Astrocyte (in vitro differentiated cells and primary cell): Measurements from ENCODE around the gene CASK. TPM values are rescaled to one million over a fixed set of nuclear protein-coding genes. Genes with fewer than 3 reads are reported as not detected.

Experiments used
- DNase-seq: peaks from one replicate; pipeline ENCODE4 v3.0.0-alpha.2; 2010; ENCODE audit warnings: low read depth
- FAIRE-seq: peaks from 2 replicates; lab custom pipeline; 2011; peaks lifted over from hg19 to GRCh38; lab: Jason Lieb, UNC
- H2AFZ ChIP-seq: 2 replicates; pipeline ENCODE4 v1.6.0; 2012; ENCODE audit warnings: low read depth, low read length, inconsistent platforms
- H3K27ac ChIP-seq: 2 replicates; pipeline ENCODE4 v1.5.1; 2011; ENCODE audit warnings: low read depth, low read length, inconsistent platforms
- H3K27me3 ChIP-seq: 2 replicates; pipeline ENCODE4 v1.6.0; 2011; ENCODE audit warnings: low read length, inconsistent platforms; ENCODE audit not compliant: insufficient read depth
- H3K36me3 ChIP-seq: 2 replicates; pipeline ENCODE4 v1.5.1; 2011; ENCODE audit warnings: low read length, inconsistent platforms; ENCODE audit not compliant: insufficient read depth
- H3K4me1 ChIP-seq: 2 replicates; pipeline ENCODE4 v1.5.1; 2011; ENCODE audit warnings: low read length, inconsistent platforms; ENCODE audit not compliant: insufficient read depth
- H3K4me2 ChIP-seq: 2 replicates; pipeline ENCODE4 v1.6.0; 2012; ENCODE audit warnings: low read length, inconsistent platforms
- H3K4me3 ChIP-seq: 2 replicates; pipeline ENCODE4 v1.5.1; 2011; ENCODE audit warnings: low read depth, mild to moderate bottlenecking, low read length, inconsistent platforms; ENCODE audit not compliant: insufficient read depth
- H3K79me2 ChIP-seq: 2 replicates; pipeline ENCODE4 v1.6.0; 2012; ENCODE audit warnings: mild to moderate bottlenecking, low read length, inconsistent platforms; ENCODE audit not compliant: insufficient read depth
- H3K9ac ChIP-seq: 2 replicates; pipeline ENCODE4 v1.6.0; 2012; ENCODE audit warnings: mild to moderate bottlenecking, low read length, inconsistent platforms
- H3K9me3 ChIP-seq: 2 replicates; pipeline ENCODE4 v1.5.1; 2012; ENCODE audit warnings: low read depth, mild to moderate bottlenecking, low read length, inconsistent platforms; ENCODE audit not compliant: insufficient read depth
- H4K20me1 ChIP-seq: 2 replicates; pipeline ENCODE4 v1.6.0; 2012; ENCODE audit warnings: low read length, inconsistent platforms; ENCODE audit not compliant: insufficient read depth
- H3K27ac Mint-ChIP-seq: one replicate; pipeline ENCODE4 v1.8.0; 2021; ENCODE audit warnings: mild to moderate bottlenecking, mixed read lengths; ENCODE audit not compliant: unreplicated experiment
- H3K27me3 Mint-ChIP-seq: one replicate; pipeline ENCODE4 v1.8.0; 2021; ENCODE audit warnings: low read depth, mixed read lengths; ENCODE audit not compliant: unreplicated experiment
- H3K36me3 Mint-ChIP-seq: one replicate; pipeline ENCODE4 v1.8.0; 2021; ENCODE audit warnings: low read depth, mixed read lengths; ENCODE audit not compliant: unreplicated experiment
- H3K4me1 Mint-ChIP-seq: one replicate; pipeline ENCODE4 v1.8.0; 2021; ENCODE audit warnings: low read depth, mixed read lengths; ENCODE audit not compliant: unreplicated experiment
- H3K4me3 Mint-ChIP-seq: one replicate; pipeline ENCODE4 v1.8.0; 2021; ENCODE audit warnings: mild to moderate bottlenecking, moderate library complexity, mixed read lengths; ENCODE audit not compliant: unreplicated experiment
- H3K9me3 Mint-ChIP-seq: one replicate; pipeline ENCODE4 v1.8.0; 2021; ENCODE audit warnings: mild to moderate bottlenecking, mixed read lengths; ENCODE audit not compliant: unreplicated experiment
- EZH2 ChIP-seq: IDR thresholded peaks from 2 replicates; pipeline ENCODE4 v1.6.1; 2012; ENCODE audit warnings: mild to moderate bottlenecking, low read length, inconsistent platforms; ENCODE audit not compliant: insufficient read depth
- total RNA-seq: library from RNA; stranded (reverse); gene quantifications from 2 replicates; pipeline ENCODE4 v1.2.1, GENCODE V29; 2021
- TF ChIP-seq, protein P1 (sequence below): IDR thresholded peaks from 2 replicates; pipeline ENCODE4 v1.5.1; 2011; ENCODE audit warnings: low read depth, mild to moderate bottlenecking, inconsistent platforms, low read length, moderate library complexity; ENCODE audit not compliant: insufficient read depth

CASK gene
- total RNA-seq, 1 donor from 2014 or later, result 99.3 TPM

- H3K79me2 ChIP-seq, result no peaks in the 10 kb centered on the region
- no peak overlapping the region for H2AFZ ChIP-seq
- Mint-ChIP-seq H3K9me3 (no peaks in the 10 kb centered on the region), H3K27ac (no peak overlapping the region), H3K27me3 (no peaks in the 10 kb centered on the region), H3K4me1 (peaks cover 9% of the 10 kb centered on the region), H3K36me3 (no peaks in the 10 kb centered on the region), H3K4me3 (no peak overlapping the region)
- H3K27ac ChIP-seq, result no peak overlapping the region
- no peaks in the 10 kb centered on the region for H3K27me3 ChIP-seq
- no peaks in the 10 kb centered on the region for H3K36me3 ChIP-seq
- TF ChIP-seq, protein P1, sequence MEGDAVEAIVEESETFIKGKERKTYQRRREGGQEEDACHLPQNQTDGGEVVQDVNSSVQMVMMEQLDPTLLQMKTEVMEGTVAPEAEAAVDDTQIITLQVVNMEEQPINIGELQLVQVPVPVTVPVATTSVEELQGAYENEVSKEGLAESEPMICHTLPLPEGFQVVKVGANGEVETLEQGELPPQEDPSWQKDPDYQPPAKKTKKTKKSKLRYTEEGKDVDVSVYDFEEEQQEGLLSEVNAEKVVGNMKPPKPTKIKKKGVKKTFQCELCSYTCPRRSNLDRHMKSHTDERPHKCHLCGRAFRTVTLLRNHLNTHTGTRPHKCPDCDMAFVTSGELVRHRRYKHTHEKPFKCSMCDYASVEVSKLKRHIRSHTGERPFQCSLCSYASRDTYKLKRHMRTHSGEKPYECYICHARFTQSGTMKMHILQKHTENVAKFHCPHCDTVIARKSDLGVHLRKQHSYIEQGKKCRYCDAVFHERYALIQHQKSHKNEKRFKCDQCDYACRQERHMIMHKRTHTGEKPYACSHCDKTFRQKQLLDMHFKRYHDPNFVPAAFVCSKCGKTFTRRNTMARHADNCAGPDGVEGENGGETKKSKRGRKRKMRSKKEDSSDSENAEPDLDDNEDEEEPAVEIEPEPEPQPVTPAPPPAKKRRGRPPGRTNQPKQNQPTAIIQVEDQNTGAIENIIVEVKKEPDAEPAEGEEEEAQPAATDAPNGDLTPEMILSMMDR, result no peak
- no peak for TF ChIP-seq EZH2
- H3K4me2 ChIP-seq, result no peak overlapping the region
- DNase-seq (no peak), FAIRE-seq (peak; percentile 20)
- peaks cover 8% of the 10 kb centered on the region for H3K4me1 ChIP-seq
- no peak overlapping the region for H3K9ac ChIP-seq
- peaks cover 4% of the 10 kb centered on the region for H4K20me1 ChIP-seq
- no peak overlapping the region for H3K4me3 ChIP-seq
- no peaks in the 10 kb centered on the region for H3K9me3 ChIP-seq
Measured at GRCh38 chrX:41779941-41780340, 143.4 kb downstream of the CASK start.

- FAIRE-seq, result peak; percentile 94
- H3K27ac ChIP-seq, result peak overlapping the region; percentile 89
- peak overlapping the region; percentile 69 for H3K4me2 ChIP-seq
Measured at GRCh38 chrX:41779030-41779564, 144.3 kb downstream of the CASK start.

DNA sequence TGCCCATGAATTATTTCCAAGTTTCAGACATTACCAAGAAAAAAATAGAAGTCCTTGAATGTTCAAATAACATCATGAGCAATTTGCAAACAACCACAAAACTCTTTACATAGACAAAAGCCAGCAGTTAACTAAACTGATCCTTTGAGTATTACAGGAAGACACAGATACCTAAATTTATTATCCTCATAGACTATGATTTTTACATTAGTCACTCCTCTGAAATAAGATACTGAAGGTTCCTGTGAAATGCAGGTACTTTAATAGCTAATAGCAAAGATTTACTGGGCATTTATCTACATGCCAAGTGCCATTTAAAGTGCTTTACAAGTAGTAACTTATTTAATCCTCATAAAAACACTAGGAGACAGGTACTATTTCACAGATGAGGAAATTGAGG, 161.7 kb downstream of the CASK start:
- Histone ChIP-seq H2AFZ (no peak overlapping the region), H3K4me1 (no peaks in the 10 kb centered on the region), H3K9ac (no peak overlapping the region), H3K36me3 (no peaks in the 10 kb centered on the region), H3K4me2 (no peak overlapping the region), H3K9me3 (no peaks in the 10 kb centered on the region), H3K27me3 (no peaks in the 10 kb centered on the region), H3K27ac (no peak overlapping the region), H3K79me2 (no peaks in the 10 kb centered on the region), H3K4me3 (no peak overlapping the region), H4K20me1 (no peaks in the 10 kb centered on the region)
- H3K27me3 Mint-ChIP-seq, result no peaks in the 10 kb centered on the region
- H3K4me3 Mint-ChIP-seq, result no peak overlapping the region
- H3K36me3 Mint-ChIP-seq, result no peaks in the 10 kb centered on the region
- H3K4me1 Mint-ChIP-seq, result peaks cover 12% of the 10 kb centered on the region
- H3K9me3 Mint-ChIP-seq, result no peaks in the 10 kb centered on the region
- H3K27ac Mint-ChIP-seq, result no peak overlapping the region
- FAIRE-seq (peak; percentile 93), DNase-seq (no peak)
- no peak for TF ChIP-seq EZH2
- TF ChIP-seq, protein P1, result no peak

More at GRCh38 chrX:41779030-41779564, 144.3 kb downstream of the CASK start:
- no peaks in the 10 kb centered on the region for H3K36me3 ChIP-seq
- H3K27me3 ChIP-seq, result no peaks in the 10 kb centered on the region
- H3K9me3 ChIP-seq, result no peaks in the 10 kb centered on the region
- H3K4me3 ChIP-seq, result no peak overlapping the region
- no peaks in the 10 kb centered on the region for H3K27me3 Mint-ChIP-seq
- peak overlapping the region; percentile 62 for H3K27ac Mint-ChIP-seq
- peak; percentile 71 for DNase-seq
- H2AFZ ChIP-seq, result no peak overlapping the region
- peaks cover 9% of the 10 kb centered on the region for H3K4me1 Mint-ChIP-seq
- peak overlapping the region; percentile 65 for H3K9ac ChIP-seq
- no peaks in the 10 kb centered on the region for H3K9me3 Mint-ChIP-seq
- H3K79me2 ChIP-seq, result no peaks in the 10 kb centered on the region
- no peak overlapping the region for H3K4me3 Mint-ChIP-seq
- H4K20me1 ChIP-seq, result peaks cover 4% of the 10 kb centered on the region
- no peak for TF ChIP-seq EZH2
- TF ChIP-seq, protein P1, result no peak
- H3K4me1 ChIP-seq, result peaks cover 8% of the 10 kb centered on the region
- H3K36me3 Mint-ChIP-seq, result no peaks in the 10 kb centered on the region
